H1 (cell line): Measurements from ENCODE around the gene NELFB. TPM values are rescaled to one million over a fixed set of nuclear protein-coding genes. Genes with fewer than 3 reads are reported as not detected.

Experiments used
- CTCF ChIA-PET: fragments of 300-600 bp; sonication (Branson Sonifier 250); formaldehyde crosslinking; loops from one replicate; lab custom pipeline; 2021; ENCODE audit not compliant: partially characterized antibody; lab: Charles Lee
- POLR2A ChIA-PET: fragments of 300-600 bp; sonication (Branson Sonifier 250); formaldehyde crosslinking; loops from one replicate; lab custom pipeline; 2021; ENCODE audit warnings: inconsistent platforms; ENCODE audit not compliant: partially characterized antibody; lab: Charles Lee
- DNase-seq, 2 experiments: peaks; one replicate each; pipeline versions ENCODE4 v3.0.0 to v3.0.0-alpha.2; 2010 to 2022; ENCODE audit warnings: low spot score in 2 of 2, low read depth in 1 of 2, mixed read lengths in 1 of 2
- FAIRE-seq: peaks from 2 replicates; lab custom pipeline; 2011; peaks lifted over from hg19 to GRCh38; lab: Jason Lieb, UNC
- H2AFZ ChIP-seq: 2 replicates; pipeline ENCODE4 v1.8.1; 2012; ENCODE audit warnings: low read length, inconsistent platforms
- H2AK5ac ChIP-seq: 2 replicates; pipeline ENCODE4 v1.6.1; 2013; ENCODE audit warnings: low read depth, low read length
- H2BK120ac ChIP-seq: replicated peaks from 2 replicates; pipeline ENCODE3; 2013; ENCODE audit warnings: low read depth, low read length, inconsistent platforms
- H2BK12ac ChIP-seq: 2 replicates; pipeline ENCODE4 v1.6.1; 2013; ENCODE audit warnings: low read depth, low read length
- H2BK15ac ChIP-seq: 2 replicates; pipeline ENCODE4 v1.6.1; 2013; ENCODE audit warnings: low read length
- H2BK20ac ChIP-seq: 2 replicates; pipeline ENCODE4 v1.6.1; 2013; ENCODE audit warnings: low read length
- H2BK5ac ChIP-seq: 2 replicates; pipeline ENCODE4 v1.6.1; 2013; ENCODE audit warnings: low read depth, low read length
- H3K14ac ChIP-seq: 2 replicates; pipeline ENCODE4 v1.6.1; 2013; ENCODE audit warnings: inconsistent platforms; ENCODE audit not compliant: insufficient read length
- H3K18ac ChIP-seq: 2 replicates; pipeline ENCODE4 v1.6.1; 2013; ENCODE audit warnings: low read length; ENCODE audit errors: extremely low read depth
- H3K23ac ChIP-seq: 2 replicates; pipeline ENCODE4 v1.6.1; 2013; ENCODE audit warnings: inconsistent platforms; ENCODE audit not compliant: insufficient read length
- H3K23me2 ChIP-seq: 2 replicates; pipeline ENCODE4 v1.6.1; 2013; ENCODE audit warnings: low read depth, low read length
- H3K27ac ChIP-seq: 2 replicates; pipeline ENCODE4 v1.6.1; 2011; ENCODE audit warnings: low read depth, low read length, inconsistent platforms
- H3K27me3 ChIP-seq, 4 experiments: replicated peaks in 1 of 4; 1 replicate in 1 of 4; 2 replicates in 3 of 4; pipeline versions ENCODE4 v1.6.1 to v1.8.1; 2011 to 2013; ENCODE audit warnings: low read length in 3 of 4, mild to moderate bottlenecking in 3 of 4, inconsistent platforms in 2 of 4, mixed read lengths in 2 of 4, moderate library complexity in 1 of 4; ENCODE audit not compliant: control insufficient read depth in 3 of 4, insufficient read depth in 3 of 4; ENCODE audit errors: extremely low read depth in 1 of 4
- H3K36me3 ChIP-seq, 4 experiments: 2 replicates each; pipeline versions ENCODE4 v1.6.1 to v1.8.1; 2011 to 2013; ENCODE audit warnings: mild to moderate bottlenecking in 4 of 4, low read length in 3 of 4, moderate library complexity in 2 of 4, control low read depth in 1 of 4, inconsistent platforms in 1 of 4; ENCODE audit not compliant: insufficient read depth in 4 of 4, control insufficient read depth in 2 of 4
- H3K4ac ChIP-seq: replicated peaks from 2 replicates; pipeline ENCODE3; 2013; ENCODE audit warnings: low read length, low read depth, mixed read lengths, inconsistent platforms; ENCODE audit not compliant: insufficient read length
- H3K4me1 ChIP-seq, 4 experiments: replicated peaks in 1 of 4; 1 replicate in 1 of 4; 2 replicates in 3 of 4; pipeline versions ENCODE4 v1.6.1 to v1.8.1; 2011 to 2013; ENCODE audit warnings: low read length in 3 of 4, inconsistent platforms in 2 of 4, mixed read lengths in 1 of 4; ENCODE audit not compliant: insufficient read depth in 4 of 4, control insufficient read depth in 3 of 4
- H3K4me2 ChIP-seq, 2 experiments: 2 replicates each; pipeline versions ENCODE4 v1.6.1 to v1.8.1; 2011 to 2013; ENCODE audit warnings: low read depth in 2 of 2, low read length in 2 of 2, control low read depth in 1 of 2, inconsistent platforms in 1 of 2, mild to moderate bottlenecking in 1 of 2; ENCODE audit not compliant: insufficient read depth in 1 of 2
- H3K4me3 ChIP-seq, 4 experiments: fragments of 200-600, 300-600 bp in 1 of 4; sonication (generic), shearing (Covaris generic), sonication (Bioruptor Twin) in 1 of 4; 2 replicates each; pipeline versions ENCODE4 v1.5.1 to v1.8.1; 2011 to 2016; ENCODE audit warnings: low read length in 4 of 4, low read depth in 3 of 4, control low read depth in 2 of 4, inconsistent platforms in 2 of 4, mild to moderate bottlenecking in 2 of 4, mixed read lengths in 1 of 4, moderate library complexity in 1 of 4; ENCODE audit not compliant: insufficient read depth in 2 of 4; ENCODE audit errors: extremely low read depth in 1 of 4
- H3K56ac ChIP-seq: replicated peaks from 2 replicates; pipeline ENCODE3; 2013; ENCODE audit warnings: low read depth, mild to moderate bottlenecking, mixed read lengths, low read length, inconsistent platforms; ENCODE audit not compliant: insufficient read length
- H3K79me1 ChIP-seq: 2 replicates; pipeline ENCODE4 v1.6.1; 2013; ENCODE audit warnings: low read depth, low read length, control low read depth
- H3K79me2 ChIP-seq, 2 experiments: 2 replicates each; pipeline versions ENCODE4 v1.6.1 to v1.8.1; 2012 to 2013; ENCODE audit warnings: low read length in 2 of 2, mild to moderate bottlenecking in 2 of 2, inconsistent platforms in 1 of 2; ENCODE audit not compliant: insufficient read depth in 2 of 2, control insufficient read depth in 1 of 2
- H3K9ac ChIP-seq, 4 experiments: replicated peaks in 1 of 4; 1 replicate in 1 of 4; 2 replicates in 3 of 4; pipeline versions ENCODE4 v1.6.1 to v1.8.1; 2011 to 2013; ENCODE audit warnings: low read depth in 3 of 4, low read length in 3 of 4, control low read depth in 2 of 4, mild to moderate bottlenecking in 2 of 4, moderate library complexity in 2 of 4, inconsistent platforms in 1 of 4; ENCODE audit errors: extremely low read depth in 1 of 4
- H3K9me3 ChIP-seq, 2 experiments: 2 replicates each; pipeline versions ENCODE4 v1.6.1 to v1.8.1; 2012 to 2013; ENCODE audit warnings: mild to moderate bottlenecking in 2 of 2, moderate library complexity in 2 of 2, control low read depth in 1 of 2, inconsistent platforms in 1 of 2, low read depth in 1 of 2, low read length in 1 of 2, mixed read lengths in 1 of 2; ENCODE audit not compliant: insufficient read depth in 2 of 2
- H4K20me1 ChIP-seq, 2 experiments: replicated peaks in 1 of 2; 2 replicates each; pipeline versions ENCODE3 to v1.8.1; 2011 to 2013; ENCODE audit warnings: inconsistent platforms in 2 of 2, low read length in 2 of 2, mild to moderate bottlenecking in 1 of 2; ENCODE audit not compliant: insufficient read depth in 2 of 2, control insufficient read depth in 1 of 2
- H4K5ac ChIP-seq: 2 replicates; pipeline ENCODE4 v1.6.1; 2013; ENCODE audit warnings: low read length, low read depth, mixed read lengths, inconsistent platforms; ENCODE audit not compliant: insufficient read length
- H4K8ac ChIP-seq: 2 replicates; pipeline ENCODE4 v1.8.0; 2013; ENCODE audit warnings: mild to moderate bottlenecking, moderate library complexity, low read length, inconsistent platforms; ENCODE audit not compliant: insufficient read depth; ENCODE audit errors: extremely low read depth
- H4K91ac ChIP-seq: replicated peaks from 2 replicates; pipeline ENCODE3; 2013; ENCODE audit warnings: low read length, mixed read lengths, inconsistent platforms; ENCODE audit not compliant: insufficient read length
- EGR1 ChIP-seq: IDR thresholded peaks from 2 replicates; pipeline ENCODE4 v1.6.1; 2011; ENCODE audit warnings: low read depth, low read length, borderline replicate concordance
- POLR2A ChIP-seq, 2 experiments: IDR thresholded peaks; 1 replicate in 1 of 2; 2 replicates in 1 of 2; pipeline ENCODE4 v1.6.1; 2011; ENCODE audit warnings: low read depth in 2 of 2, low read length in 2 of 2, mild to moderate bottlenecking in 2 of 2; ENCODE audit errors: control extremely low read depth in 1 of 2
- SRF ChIP-seq: IDR thresholded peaks from 2 replicates; pipeline ENCODE4 v1.6.1; 2011; ENCODE audit warnings: mild to moderate bottlenecking, low read depth, low read length, moderate library complexity
- YY1 ChIP-seq: IDR thresholded peaks from 2 replicates; pipeline ENCODE4 v1.6.1; 2011; ENCODE audit warnings: low read depth, mild to moderate bottlenecking, low read length
- WGBS, 2 experiments: shearing (Covaris generic) in 1 of 2; methylation state at CpG; one replicate each; pipeline versions ENCODE4 v1.1.6 to v1.1.7; 2013 to 2015; ENCODE audit warnings: low lambda C conversion rate in 2 of 2, mixed read lengths in 2 of 2, inconsistent platforms in 1 of 2, low coverage in 1 of 2, missing lambda C conversion rate in 1 of 2; ENCODE audit not compliant: insufficient replicate concordance in 2 of 2, insufficient coverage in 1 of 2, insufficient read length in 1 of 2; ENCODE audit errors: extremely low coverage in 1 of 2, missing lambda C conversion rate in 1 of 2; 5-methylcytosine and 5-hydroxymethylcytosine counted together
- polyA plus RNA-seq, 7 experiments: library from polyadenylated mRNA; depleted of rRNA in 3 of 7; stranded (reverse) in 5 of 7; unstranded in 2 of 7; fragments of >200 nt in 5 of 7; fragments of 200-250 nt in 2 of 7; gene quantifications; 1 replicate in 5 of 7; 2 replicates in 1 of 7; 4 replicates in 1 of 7; pipeline versions ENCODE4 v1.2.1 to v1.2.3, GENCODE V29; 2011 to 2013; ENCODE audit warnings: missing spikeins in 2 of 7, mixed read lengths in 2 of 7
- total RNA-seq: library from RNA; stranded (reverse); fragmentation: NEBNext Ultra II Directional; extraction: Animal tissue kit (Norgen Biotek cat#: 25700); gene quantifications from 2 replicates; pipeline ENCODE4 v1.2.1, GENCODE V29; 2021

The NELFB gene
- total and polyA plus RNA-seq, 2 of the 8 experiments (the other 6 are each of a cell fraction or from before 2014, with no cell fraction given) = 57.6 to 78.0 TPM

DNA sequence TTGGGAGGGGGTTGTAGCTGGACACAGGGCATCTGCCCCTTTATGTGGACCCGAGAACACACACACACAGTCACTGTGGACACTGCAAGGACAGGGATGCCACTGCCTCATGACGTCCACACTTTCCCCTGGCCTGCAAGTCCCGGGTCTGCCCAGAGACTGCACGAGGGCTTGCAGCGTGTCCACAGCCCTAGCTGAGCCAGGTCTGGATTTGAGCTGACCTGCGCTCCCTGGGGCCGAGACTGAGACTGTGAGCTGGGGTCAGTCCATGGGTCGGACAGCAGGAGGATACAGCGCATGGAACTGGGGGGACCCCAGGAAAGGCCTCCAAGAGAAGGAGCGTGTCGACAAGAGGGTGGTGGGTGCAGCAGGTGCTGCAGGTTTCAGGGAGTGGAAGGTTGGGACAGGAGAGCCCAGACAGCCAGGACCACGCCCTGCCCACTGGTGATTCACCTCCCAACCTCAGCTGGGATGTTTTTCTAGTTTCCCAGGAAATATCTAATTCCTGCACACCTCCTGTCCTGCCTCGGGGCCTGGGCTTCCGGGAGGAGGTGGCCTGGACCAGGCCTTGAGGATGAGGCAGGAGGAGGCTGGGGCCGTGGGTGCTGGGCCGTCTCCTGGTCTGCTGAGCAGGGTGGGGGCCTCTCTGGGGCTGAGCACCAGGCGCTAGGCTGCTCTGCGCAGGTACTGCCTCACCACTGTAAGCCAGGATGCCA, 28.6 kb upstream of the NELFB start:
- peak overlapping the region; percentile 90 for H2BK5ac ChIP-seq
- no peak overlapping the region for H3K18ac ChIP-seq
- H2BK15ac ChIP-seq = peak overlapping the region; percentile 46; the same call in 1 of the 2 replicates
- H3K79me2 ChIP-seq = no peaks in the 10 kb centered on the region
- peak overlapping the region; percentile 91 for H4K91ac ChIP-seq
- ChIA-PET CTCF (interaction anchor here (1.0 to 20.2 kb wide), 25 partner anchors 10 to 438 kb away, joined by 3 to 204 read pairs (median 5); partner anchors contain the start of genes ANAPC2, LRRC26, NPDC1 and SAPCD2), POLR2A (interaction anchor here (1.1 to 69.9 kb wide), 7 partner anchors 9 to 109 kb away, joined by 4 to 1462 read pairs (median 5); partner anchors contain the start of genes ANAPC2, NDOR1, NELFB and SSNA1)
- H3K56ac ChIP-seq = peak overlapping the region; percentile 46
- H2AFZ ChIP-seq = no peak overlapping the region
- H3K4me1 ChIP-seq = peaks cover 0 to 23% (median 10%) of the 10 kb centered on the region in 4 experiments; a peak in 5 of 7 replicates
- peak overlapping the region; percentile 70; the same call in 1 of the 2 replicates for H2AK5ac ChIP-seq
- DNase-seq (no peak), FAIRE-seq (no peak)
- TF ChIP-seq YY1 (no peak), POLR2A (IDR thresholded peaks at IDR 0.05; ENCODE audit: control extremely low read depth in 1 of 2, low read depth in 2 of 2, low read length in 2 of 2) (no peak), EGR1 (no peak), SRF (no peak)
- peak overlapping the region; percentile 33 for H2BK120ac ChIP-seq
- no peaks in the 10 kb centered on the region; a peak in 2 of 7 replicates for H3K27me3 ChIP-seq
- no peaks in the 10 kb centered on the region for H3K36me3 ChIP-seq
- H4K8ac ChIP-seq = no peak overlapping the region; the same call in 1 of the 2 replicates
- H3K4me2 ChIP-seq = no peak overlapping the region
- WGBS, 2 experiments = 84% methylated on average over 18 of the region's 18 CpGs; no CpG with 5 or more reads in 1 of the 2 experiments
- peak overlapping the region; percentile 68; the same call in 1 of the 2 replicates for H2BK12ac ChIP-seq
- H3K14ac ChIP-seq = no peak overlapping the region
- no peaks in the 10 kb centered on the region for H4K20me1 ChIP-seq
- H4K5ac ChIP-seq = no peak overlapping the region
- peak overlapping the region; percentile 85 for H3K4ac ChIP-seq
- H2BK20ac ChIP-seq = 0 out of 2 replicates have a peak overlapping the region, but pooled peaks have one; percentile 48
- no peaks in the 10 kb centered on the region for H3K79me1 ChIP-seq
- H3K23me2 ChIP-seq = peaks cover 16% of the 10 kb centered on the region; the same call in 1 of the 2 replicates
- no peak overlapping the region for H3K23ac ChIP-seq
- no peak overlapping the region for H3K27ac ChIP-seq
- H3K9ac ChIP-seq = no peak overlapping the region; a peak in 1 of 7 replicates
- no peak overlapping the region for H3K4me3 ChIP-seq
- H3K9me3 ChIP-seq = no peaks in the 10 kb centered on the region
